NCI-H1417 treated with DMSO at 0.1 percent for 48 hours (cell line): ENCODE measurements around the gene MFGE8.
"Not testable (repeated sequence)": the region's sequence is repeated elsewhere in the genome, so short reads cannot be mapped to it uniquely, and the experiment has no call there.

Experiments
- DNase-seq: peaks from one replicate; lab custom pipeline; 2025; lab: John Stamatoyannopoulos, UW

MFGE8 gene, protein sequence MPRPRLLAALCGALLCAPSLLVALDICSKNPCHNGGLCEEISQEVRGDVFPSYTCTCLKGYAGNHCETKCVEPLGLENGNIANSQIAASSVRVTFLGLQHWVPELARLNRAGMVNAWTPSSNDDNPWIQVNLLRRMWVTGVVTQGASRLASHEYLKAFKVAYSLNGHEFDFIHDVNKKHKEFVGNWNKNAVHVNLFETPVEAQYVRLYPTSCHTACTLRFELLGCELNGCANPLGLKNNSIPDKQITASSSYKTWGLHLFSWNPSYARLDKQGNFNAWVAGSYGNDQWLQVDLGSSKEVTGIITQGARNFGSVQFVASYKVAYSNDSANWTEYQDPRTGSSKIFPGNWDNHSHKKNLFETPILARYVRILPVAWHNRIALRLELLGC

DNA sequence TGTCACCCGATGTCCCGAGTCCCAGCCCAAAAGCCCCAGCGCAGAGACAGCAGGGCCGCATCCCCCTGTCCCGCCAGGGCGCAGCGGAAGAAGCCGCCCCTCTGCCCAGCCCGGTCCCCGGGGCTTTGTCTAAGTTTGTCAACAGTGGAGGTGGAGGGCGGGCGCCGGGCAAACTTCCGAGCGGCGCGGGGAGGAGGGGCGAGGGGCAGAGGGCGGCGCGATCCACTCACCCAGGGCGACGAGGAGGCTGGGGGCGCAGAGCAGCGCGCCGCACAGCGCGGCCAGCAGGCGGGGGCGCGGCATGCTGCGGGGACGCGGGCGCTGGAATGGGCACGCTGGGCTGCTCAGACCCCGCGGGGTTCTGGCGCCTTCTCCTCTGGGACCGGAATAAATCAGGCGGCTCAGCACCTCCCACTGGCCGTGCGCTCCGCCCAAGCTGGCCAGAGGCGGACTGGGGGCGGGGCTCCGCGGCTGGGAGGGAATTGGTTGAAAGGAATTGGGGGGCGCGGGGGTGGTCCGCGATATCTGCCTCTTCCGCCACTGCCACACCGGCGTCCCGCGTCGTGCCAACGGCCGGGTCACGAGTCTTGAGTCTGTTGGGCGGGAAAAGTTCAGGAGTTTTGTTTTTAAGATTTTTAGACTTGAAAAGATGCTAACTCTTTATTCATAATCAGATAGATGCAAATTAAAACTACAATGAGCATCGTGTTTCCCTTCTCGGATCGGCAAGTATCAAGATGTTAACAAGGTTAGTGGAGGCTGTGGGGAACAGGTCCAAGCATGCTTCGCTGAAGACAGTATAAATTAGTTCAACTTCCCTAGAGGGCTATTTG lies at the start of gene MFGE8:
TSS of gene MFGE8 (minus strand) at position 363 of the 833 bp plus-strand sequence. CDS start at position 303, 60 bp downstream.
- no peak for DNase-seq

DNA sequence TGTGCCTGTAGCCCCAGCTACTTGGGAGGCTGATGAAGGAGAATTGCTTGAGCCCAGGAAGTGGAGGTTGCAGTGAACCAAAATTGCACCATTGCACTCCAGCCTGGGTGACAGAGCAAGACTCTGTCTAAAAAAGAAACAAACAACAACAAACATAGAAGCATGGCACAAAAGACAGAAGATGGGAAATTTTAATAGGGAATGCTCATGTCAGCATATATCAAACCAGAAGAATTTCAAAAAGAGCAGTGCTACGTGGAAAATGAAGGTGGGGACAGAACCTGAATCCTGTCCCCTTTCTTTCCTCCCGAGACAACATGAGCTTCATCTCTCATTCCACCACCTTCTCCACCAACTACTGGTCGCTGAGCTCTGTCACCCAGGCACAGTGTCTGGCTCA lies 46.3 kb upstream of the MFGE8 start:
- no peak for DNase-seq

DNA sequence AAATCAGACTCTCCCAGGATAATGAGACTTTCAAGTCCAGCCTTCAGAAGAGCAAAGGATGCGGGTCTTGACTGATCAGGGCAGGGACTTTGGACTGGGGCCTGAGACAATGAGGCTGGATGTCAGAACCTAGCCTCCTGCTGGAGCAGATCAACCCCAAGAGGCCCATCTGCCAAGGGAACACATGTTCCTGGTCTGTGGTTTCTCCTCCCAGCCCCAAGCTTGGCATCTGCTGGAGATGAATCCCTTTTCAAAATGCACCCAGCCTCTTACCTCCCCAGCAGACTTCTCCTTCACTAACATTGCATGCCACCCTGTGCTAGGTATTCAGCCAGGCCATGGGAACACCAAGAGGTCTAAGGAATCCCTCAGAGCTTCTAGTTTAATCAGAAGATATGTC lies 43.7 kb upstream of the MFGE8 start:
- no peak for DNase-seq

DNA sequence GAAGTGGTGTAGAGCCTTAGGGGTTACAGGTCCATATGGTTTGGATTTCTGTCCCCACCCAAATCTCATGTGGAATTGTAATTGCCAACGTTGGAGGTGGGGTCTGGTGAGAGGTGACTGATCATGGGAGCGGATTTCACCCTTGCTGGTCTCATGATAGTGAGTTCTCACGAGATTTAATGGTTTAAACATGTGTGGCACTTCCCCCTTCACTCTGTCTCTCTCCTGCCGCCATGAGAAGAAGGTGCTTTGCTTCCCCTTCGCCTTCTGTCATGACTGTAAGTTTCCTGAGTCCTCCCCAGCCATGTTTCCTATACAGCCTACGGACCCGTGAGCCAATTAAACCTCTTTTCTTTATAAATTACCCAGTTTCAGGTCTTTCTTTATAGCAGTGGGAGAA lies 43.1 kb upstream of the MFGE8 start:
- no peak for DNase-seq

DNA sequence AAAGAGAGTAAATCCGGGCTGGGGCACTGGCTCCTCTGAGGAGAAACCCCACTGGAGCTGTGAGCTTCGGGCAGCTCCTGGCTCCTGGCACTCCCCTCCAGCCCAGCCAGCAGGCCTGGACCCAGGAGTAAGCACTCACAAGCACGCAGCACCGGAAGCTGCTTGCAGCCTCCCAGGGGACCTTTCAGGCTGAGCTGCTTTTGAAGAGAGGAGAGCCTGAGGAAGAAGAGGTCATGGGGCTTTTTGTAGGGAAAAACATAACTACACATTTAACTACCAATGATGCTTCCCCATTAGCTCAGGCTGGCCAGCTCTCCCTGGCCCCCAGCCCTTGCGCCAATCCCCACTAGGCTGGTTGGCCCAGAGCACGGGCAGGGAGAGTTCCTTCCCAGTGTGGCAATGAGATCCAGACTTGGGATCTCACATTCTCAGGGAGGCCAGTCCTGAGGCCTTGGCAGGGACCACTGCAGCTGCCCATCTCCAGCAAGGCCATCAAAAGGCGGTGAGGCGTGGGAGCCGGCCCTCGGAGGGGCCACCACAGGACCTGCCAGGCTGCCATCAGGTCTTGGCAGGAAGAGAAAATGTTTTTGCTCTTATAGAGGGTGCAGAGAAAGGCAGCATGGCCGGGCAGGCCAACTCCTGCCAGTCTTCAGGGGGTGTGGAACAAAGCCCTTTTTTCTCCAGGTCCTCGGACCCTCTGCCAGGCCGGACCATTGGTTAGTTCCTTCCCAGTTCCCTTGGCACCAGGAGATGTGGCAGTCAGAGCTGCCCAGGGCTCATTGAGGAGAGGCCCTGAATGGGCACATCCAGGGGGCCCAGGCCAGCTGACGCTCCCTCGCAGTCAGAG lies 41.5 kb upstream of the MFGE8 start:
- no peak for DNase-seq

DNA sequence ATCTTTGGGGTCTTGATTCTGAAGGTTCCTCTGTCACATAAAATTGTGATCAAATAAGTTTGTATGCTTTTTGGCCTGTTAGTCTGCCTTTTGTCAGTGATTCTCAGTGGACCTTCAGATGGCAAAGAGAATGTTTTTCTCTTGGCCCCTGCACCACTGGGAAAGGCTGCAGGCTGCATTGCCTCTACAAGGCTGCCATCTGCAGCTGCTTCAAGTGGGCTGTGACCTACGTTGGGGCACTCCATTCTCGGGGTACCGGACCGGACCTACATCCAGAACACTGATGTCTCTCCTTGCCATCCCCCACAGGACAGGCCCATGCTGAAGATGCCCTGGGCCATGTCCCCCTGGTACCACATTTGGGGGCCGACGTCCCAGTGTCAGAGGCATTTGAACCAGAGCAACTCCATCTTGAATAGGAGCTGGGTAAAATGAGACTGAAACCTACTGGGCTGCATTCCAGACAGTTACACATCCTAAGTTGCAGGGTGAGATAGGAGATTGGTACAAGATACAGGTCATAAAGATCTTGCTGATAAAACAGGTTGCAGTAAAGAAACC lies 37.5 kb upstream of the MFGE8 start:
- no peak for DNase-seq

DNA sequence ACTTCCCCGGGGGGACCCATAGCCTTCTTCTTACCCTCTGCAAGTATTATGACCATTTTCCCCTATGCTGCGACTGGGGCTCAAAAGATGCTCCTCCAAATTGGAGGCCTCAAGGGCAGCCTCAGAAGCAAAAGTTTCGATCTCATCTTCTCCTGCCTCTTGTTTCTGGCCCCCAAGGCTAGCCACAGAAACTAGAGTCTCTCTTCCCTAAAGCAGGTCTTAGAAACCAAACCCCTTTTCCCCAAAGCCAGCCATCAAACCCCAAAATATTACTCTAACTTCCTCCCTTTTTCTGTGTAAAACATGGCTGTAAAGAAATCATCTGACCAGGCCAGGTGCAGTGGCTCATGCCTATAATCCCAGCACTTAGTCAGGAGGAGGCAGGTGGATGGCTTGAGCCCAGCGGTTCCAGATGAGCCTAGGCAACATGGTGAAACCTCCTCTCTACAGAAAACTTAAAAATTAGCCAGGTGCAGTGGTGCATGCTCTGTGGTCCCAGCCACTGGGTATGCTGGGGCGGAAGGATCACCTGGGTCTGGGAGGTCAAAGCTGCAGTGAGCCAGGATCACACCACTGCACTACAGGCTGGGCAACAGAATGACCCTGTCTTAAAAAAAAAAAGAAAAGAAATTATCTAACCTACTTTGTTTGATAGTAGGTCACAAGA lies 36.7 kb upstream of the MFGE8 start:
- DNase-seq, result no peak

DNA sequence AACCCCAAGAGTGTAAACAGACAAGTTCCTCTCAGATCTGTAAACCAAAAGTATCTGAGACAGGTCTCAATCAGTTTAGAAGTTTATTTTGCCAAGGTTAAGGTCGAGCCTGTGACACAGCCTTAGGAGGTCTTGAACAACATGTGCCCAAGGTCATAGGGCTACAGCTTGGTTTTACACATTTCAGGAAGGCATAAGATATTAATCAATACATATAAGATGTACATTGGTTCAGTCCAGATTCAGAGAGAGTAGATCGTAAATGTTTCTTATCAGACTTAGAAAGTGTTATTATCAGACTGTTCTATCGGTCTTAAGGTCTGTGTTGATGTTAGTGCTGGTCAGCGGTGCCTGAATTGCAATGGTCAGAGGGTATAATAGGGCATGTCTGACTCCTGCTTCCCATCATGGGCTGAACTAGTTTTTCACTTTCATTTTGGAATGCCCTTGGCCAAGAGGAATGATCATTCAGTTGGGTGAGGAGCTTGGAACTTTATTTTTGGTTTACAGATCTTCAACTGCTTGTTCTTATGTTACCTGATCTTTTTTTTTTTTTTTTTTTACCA lies 27.0 kb upstream of the MFGE8 start:
- no peak for DNase-seq

DNA sequence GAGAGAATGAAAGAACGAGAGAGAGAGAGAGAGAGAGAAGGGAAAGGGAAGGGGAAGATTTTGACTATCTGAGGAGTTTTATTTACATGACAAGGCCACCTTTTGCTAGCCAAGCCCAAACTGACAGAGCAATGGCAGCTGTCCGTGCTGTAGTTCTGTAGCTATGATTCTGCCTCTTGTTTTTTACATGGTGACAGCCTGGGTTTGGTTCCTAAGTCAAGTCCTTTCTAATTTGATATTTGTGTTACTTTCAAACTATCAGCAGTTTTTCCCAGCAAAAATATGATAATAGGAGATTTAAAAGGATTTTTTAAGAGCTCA lies 26.3 kb upstream of the MFGE8 start:
- no peak for DNase-seq

DNA sequence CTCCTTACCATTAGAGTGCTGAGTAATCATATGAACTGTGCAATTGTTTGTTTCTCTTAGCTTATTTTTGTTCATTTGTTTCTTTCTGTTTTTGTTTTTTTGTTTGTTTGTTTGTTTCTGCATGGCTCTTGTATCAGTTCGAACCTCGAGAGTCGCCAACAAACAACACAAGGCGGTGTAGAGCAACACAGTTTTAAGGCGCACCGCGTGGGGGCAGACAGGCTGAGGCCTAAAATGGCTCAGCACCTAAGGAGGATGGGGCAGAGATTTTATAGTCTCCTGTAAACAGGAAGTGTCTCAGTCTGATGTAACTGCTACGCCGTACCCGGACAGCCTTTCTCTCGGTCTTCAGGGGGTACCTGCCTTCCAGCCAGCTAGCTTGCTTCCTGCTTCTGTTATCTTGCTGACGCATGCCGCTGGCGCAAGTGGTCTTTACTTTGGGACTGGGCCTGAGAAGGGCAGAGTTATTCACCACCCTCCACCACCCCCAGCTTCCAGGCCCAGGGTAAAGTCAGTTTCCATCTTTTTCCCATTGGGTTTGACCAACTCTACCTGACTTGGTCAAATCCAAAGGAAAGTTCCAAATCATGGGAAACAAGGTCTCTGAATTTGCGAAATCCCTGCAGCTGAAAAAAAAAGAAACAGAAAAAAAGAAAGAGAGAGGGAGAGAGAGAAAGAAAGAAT lies 25.8 kb upstream of the MFGE8 start:
- no peak for DNase-seq

DNA sequence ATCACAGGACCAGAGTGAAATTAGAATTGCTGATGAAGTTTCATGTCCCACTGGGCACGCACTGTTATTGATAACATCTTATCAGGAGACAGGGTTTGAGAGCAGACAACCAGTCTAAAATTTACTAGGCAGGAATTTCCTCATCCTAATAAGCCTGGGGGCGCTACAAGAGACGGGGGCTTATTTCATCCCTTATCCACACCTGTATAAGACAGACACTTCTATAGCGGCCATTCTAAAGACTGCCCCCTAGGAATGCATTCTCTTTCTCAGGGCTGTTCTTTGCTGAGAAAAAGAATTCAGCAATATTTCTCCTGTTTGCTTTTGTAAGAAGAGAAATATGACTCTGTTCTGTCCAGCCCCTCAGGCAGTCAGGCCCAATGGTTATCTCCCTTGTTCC lies 21.3 kb upstream of the MFGE8 start:
- not testable (repeated sequence) for DNase-seq

DNA sequence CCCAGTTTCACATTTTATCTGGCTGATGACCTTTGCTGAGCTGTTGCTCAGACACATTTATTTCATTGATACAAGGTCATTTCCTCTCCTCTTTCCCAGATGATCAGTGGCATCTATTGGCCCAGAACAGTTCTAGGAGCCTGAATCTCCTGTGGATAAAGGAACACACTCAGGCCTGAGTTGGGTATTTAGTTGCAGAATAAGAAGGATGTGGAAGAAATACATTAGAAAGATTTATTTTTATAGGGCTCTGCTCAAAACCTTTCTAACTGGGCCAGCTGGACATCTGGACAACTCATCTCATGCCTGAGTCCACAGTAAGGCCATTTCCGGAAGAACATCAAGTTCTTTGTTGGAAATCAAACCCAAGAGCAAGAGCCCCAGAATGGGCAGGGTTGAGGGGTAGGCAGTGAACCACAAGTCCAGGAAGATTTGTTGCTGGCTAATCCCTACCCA lies 19.7 kb upstream of the MFGE8 start:
- DNase-seq, result no peak

DNA sequence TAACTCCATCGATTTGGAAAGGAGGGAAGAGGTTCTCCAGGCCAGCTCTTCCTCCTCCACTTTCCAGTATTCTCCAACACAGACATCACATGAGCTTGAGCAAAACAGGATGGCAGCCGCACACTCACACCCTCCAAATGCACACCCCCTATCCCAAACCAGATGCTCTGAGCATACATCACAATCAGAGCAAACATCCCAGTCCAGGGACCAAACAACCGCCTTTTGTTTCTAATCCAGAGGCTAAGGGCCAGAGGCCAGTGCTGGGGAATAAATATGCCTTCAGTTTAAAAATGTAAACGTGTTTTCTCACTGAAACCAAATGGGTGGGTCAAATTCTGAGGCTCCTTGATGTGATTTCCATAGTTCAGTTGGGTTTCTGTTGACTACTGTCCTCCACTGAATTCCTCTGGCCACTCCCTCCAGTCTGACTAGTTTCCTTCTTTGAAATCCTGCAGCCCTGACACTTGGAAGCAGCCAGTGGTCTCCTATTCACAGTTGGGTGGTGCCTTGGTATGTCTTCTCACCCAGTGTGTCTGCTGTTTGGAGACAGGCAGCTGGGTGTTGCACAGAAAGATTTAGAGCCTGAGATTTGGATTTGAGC lies 19.2 kb upstream of the MFGE8 start:
- no peak for DNase-seq

DNA sequence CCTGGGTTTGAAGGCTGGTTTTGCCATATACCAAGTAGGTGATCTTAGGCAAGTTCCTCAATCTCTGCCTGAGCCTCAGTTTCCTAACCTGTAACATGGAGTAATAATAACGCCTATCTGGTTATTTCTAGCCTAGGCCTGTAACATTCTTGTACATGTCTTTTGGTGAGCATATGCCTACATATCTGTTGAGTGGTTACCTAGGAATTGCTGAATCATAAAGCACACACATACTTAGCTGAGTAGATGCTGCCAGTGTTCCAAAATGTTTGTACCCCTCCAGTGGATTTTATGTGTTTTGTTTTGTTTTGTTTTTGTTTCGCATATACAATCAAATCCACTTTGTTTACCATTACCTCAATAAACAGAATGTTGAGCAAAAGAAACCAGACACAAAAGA lies 17.4 kb upstream of the MFGE8 start:
- no peak for DNase-seq

DNA sequence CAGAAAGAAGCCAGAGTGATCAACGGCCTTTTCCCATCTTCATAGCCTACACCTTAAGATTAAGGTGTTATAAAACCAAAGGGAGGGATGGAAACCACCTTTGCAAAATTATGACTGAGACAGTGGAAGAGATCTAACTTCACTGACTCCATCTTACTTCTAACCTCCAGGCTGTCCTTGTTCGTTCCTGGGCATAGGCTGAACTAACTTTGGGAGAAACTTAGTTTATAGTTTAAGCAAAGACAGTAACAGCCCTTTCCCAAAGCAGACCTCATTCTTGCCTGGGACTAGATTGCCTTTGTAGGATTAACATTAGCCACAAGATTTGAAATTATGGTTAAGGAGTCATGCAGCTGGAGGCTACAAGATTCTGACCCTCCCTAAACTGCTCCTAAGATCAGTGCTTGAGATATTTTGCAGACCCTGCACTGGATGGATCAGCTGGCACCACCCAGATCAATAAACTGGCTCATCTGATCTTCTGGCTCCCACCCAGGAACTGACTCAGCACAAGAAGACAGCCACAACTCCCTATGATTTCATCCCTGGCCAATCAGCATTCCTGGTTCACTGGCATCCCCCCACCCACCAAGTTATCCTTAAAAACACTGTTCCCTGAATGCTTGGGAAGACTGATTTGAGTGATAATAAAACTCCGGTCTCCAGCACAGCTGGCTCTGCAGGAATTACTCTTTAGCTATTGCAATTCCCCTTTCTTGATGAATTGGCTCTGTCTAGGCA lies 16.3 kb upstream of the MFGE8 start:
- not testable (repeated sequence) for DNase-seq

DNA sequence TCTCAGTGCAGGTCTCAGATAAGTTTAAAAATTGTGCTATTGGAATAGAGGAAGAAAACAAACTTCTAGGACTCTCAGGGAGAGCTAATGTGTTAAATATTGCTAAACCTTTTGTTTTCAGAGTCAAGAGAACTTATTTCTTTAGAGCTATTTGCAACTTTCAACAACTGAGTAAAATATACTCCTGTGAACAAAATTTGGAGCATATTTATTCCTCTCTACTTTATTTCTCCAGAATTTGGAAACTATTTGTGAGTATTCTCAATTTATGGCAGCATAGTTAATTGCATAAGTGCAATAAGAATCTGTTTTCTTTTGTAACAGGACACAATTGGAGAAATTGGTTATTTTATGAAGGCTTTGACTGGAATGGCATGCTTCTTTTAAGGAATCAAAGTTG lies 15.0 kb upstream of the MFGE8 start:
- not testable (repeated sequence) for DNase-seq

DNA sequence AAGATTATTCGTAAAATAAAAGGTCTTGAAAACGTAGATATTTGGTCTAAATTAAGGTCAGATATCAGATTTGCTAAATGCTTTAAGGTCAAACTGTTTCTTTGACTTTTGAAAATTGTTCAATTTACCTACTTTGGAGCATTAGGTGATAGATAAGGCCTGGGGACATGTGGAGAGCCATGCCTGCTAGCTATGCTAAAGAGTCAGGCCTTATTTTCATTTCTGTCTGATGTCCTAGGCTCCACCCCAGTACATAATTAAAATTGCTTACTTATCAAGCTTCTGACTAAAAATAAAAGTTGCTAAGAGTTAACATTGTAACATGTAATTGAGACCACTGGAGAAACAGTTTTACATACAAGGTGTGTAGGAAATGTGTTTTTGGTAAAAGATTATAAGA lies 12.5 kb upstream of the MFGE8 start:
- not testable (repeated sequence) for DNase-seq

DNA sequence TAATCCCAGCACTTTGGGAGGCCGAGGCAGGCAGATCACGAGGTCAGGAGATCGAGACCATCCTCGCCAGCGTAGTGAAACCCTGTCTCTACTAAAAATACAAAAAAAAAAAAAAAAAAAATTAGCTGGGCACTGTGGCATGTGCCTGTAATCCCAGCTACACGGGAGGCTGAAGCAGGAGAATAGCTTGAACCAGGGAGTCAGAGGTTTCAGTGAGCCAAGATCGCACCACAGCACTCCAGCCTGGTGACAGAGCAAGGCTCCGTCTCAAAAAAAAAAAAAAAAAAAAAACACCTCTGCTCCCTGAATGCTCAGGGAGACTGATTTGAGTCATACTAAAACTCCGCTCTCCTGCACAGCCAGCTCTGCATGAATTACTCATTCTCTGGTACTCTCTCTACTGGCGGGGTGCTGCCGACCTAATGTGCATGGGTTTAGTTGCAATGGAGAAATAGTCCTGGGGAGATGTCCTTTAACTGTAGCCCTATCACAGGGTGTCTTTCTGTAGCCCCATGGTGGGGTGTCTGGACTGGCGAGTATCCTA lies 7.8 kb upstream of the MFGE8 start:
- not testable (repeated sequence) for DNase-seq
